IMR-90 (cell line): ENCODE measurements around the gene TRAPPC2L.

Experiments
- MAZ ChIP-seq: IDR thresholded peaks from 2 replicates; pipeline ENCODE4 v1.6.1; 2012; ENCODE audit warnings: low read depth, mild to moderate bottlenecking, low read length, improper control_type of control experiment, moderate library complexity, borderline replicate concordance
- NFE2L2 ChIP-seq: fragments of 150-350 bp; IDR thresholded peaks from 2 replicates; pipeline ENCODE4 v1.6.1; 2016; ENCODE audit warnings: low read depth, mild to moderate bottlenecking, low read length
- POLR2A ChIP-seq: IDR thresholded peaks from 2 replicates; pipeline ENCODE4 v1.6.1; 2012; ENCODE audit warnings: mild to moderate bottlenecking, low read depth, low read length
- USF2 ChIP-seq: fragments of 150-350 bp; IDR thresholded peaks from 2 replicates; pipeline ENCODE4 v1.6.1; 2017; ENCODE audit warnings: mild to moderate bottlenecking, antibody characterized with exemption, low read length, low read depth
- TF ChIP-seq, protein P1 (sequence below): conservative IDR thresholded peaks from 2 replicates; pipeline ENCODE4 v1.5.1; 2012; ENCODE audit warnings: mild to moderate bottlenecking, low read depth, low read length, improper control_type of control experiment
- TF ChIP-seq, protein P2 (sequence below): fragments of 150-350 bp; IDR thresholded peaks from 2 replicates; pipeline ENCODE4 v1.6.1; 2016; ENCODE audit warnings: low read depth, mild to moderate bottlenecking, low read length, moderate library complexity, borderline replicate concordance

DNA sequence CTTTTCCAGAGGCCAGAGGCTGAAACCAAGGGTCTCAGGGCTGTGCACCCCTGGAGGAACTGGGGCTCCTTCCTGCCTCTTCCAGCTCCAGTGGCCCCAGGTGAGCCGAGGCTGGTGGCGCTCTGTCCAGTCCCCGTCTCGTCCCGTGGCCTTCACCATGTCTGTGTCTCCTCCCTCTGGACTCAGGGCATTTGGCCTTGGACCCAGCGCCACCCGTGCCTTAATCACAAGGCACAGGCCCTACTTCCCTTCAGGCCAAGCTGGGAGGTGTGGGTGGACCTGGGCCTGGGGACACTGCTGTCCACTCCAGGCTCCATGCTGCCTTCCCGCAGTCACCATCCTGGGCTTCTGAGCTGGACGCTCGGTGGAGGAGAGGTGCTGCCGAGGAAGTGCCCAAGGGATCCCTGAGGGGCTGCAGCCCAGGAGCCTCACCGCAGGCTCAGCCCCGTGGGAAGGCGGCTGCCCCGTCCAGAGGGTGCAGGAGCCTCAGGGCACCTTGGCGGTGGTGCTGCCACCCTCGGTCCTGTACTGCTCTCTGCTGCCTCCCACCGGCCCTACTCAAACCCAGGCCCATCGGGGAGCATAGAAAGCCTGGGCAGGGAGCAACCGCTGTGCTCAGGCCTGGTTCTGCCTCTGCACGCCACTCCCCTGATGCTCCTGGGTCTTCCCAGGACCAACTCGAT is 35.6 kb upstream of the TRAPPC2L start:
- TF ChIP-seq POLR2A (no peak), USF2 (no peak), MAZ (no peak), NFE2L2 (no peak)
- TF ChIP-seq, protein P1, sequence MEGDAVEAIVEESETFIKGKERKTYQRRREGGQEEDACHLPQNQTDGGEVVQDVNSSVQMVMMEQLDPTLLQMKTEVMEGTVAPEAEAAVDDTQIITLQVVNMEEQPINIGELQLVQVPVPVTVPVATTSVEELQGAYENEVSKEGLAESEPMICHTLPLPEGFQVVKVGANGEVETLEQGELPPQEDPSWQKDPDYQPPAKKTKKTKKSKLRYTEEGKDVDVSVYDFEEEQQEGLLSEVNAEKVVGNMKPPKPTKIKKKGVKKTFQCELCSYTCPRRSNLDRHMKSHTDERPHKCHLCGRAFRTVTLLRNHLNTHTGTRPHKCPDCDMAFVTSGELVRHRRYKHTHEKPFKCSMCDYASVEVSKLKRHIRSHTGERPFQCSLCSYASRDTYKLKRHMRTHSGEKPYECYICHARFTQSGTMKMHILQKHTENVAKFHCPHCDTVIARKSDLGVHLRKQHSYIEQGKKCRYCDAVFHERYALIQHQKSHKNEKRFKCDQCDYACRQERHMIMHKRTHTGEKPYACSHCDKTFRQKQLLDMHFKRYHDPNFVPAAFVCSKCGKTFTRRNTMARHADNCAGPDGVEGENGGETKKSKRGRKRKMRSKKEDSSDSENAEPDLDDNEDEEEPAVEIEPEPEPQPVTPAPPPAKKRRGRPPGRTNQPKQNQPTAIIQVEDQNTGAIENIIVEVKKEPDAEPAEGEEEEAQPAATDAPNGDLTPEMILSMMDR = no peak
- TF ChIP-seq, protein P2, sequence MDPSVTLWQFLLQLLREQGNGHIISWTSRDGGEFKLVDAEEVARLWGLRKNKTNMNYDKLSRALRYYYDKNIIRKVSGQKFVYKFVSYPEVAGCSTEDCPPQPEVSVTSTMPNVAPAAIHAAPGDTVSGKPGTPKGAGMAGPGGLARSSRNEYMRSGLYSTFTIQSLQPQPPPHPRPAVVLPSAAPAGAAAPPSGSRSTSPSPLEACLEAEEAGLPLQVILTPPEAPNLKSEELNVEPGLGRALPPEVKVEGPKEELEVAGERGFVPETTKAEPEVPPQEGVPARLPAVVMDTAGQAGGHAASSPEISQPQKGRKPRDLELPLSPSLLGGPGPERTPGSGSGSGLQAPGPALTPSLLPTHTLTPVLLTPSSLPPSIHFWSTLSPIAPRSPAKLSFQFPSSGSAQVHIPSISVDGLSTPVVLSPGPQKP = no peak
